Lower leg skin (tissue), 4 donors: Measurements from ENCODE around the gene GATAD2B. TPM values are rescaled to one million over a fixed set of nuclear protein-coding genes. Genes with fewer than 3 reads are reported as not detected.

Experiments
- DNase-seq, 2 donors: peaks; one replicate each; pipeline ENCODE4 v3.0.0-alpha.2; 2019; ENCODE audit warnings: low spot score in 2 of 2
- H3K4me3 ChIP-seq: fragments of 200-600 bp; sonication (generic); 2 replicates; pipeline ENCODE4 v1.5.1; 2017; ENCODE audit warnings: mild to moderate bottlenecking, low read depth; ENCODE audit not compliant: poor library complexity, severe bottlenecking
- CTCF ChIP-seq, 3 donors: fragments of 450-650 bp; IDR thresholded peaks; one replicate each; pipeline ENCODE4 v1.5.1; 2016; ENCODE audit warnings: antibody characterized with exemption in 3 of 3, mild to moderate bottlenecking in 3 of 3, moderate library complexity in 2 of 3
- POLR2A ChIP-seq, 2 donors: fragments of 450-650 bp; IDR thresholded peaks; one replicate each; pipeline ENCODE4 v1.6.1; 2016 to 2017; ENCODE audit warnings: antibody characterized with exemption in 2 of 2, mild to moderate bottlenecking in 1 of 2, moderate library complexity in 1 of 2
- WGBS, 2 donors: methylation state at CpG; one replicate each; pipeline ENCODE4 v1.1.5; 2018; 5-methylcytosine and 5-hydroxymethylcytosine counted together
- intact Hi-C: fragments of 100-400 bp; cut with DNase I; formaldehyde crosslinking; loops from one replicate; pipeline ENCODE4 v1.15.0; 2023; ENCODE audit warnings: low total_unique reads
- total RNA-seq, 4 donors: library from RNA; depleted of rRNA; stranded (reverse); fragments of >200 nt; gene quantifications; one replicate each; pipeline ENCODE4 v1.1.0, GENCODE V29; 2016

The GATAD2B gene
- total RNA-seq, 4 donors from 2014 or later: 24.1 to 49.3 (median 29.3) TPM

- no peak for TF ChIP-seq POLR2A (IDR thresholded peaks at IDR 0.05)
- no peak for TF ChIP-seq CTCF (IDR thresholded peaks at IDR 0.05)
- no peak for DNase-seq
- WGBS, 2 donors: 75 to 81% methylated on average over 10 of the region's 10 CpGs
- intact Hi-C loops: no loop called here
- H3K4me3 ChIP-seq: no peak overlapping the region
These were observed 145.9 kb downstream of the GATAD2B start for GRCh38 chr1:153776845-153777370.

GRCh38 chr1:153776352-153776751 is 146.4 kb downstream of the GATAD2B start:
- intact Hi-C loops: no loop called here
- no peak for TF ChIP-seq POLR2A (IDR thresholded peaks at IDR 0.05)
- no peak for TF ChIP-seq CTCF (IDR thresholded peaks at IDR 0.05)
- peak in 1 of 2 donors; percentile 85 for DNase-seq
- 44% methylated on average over 7 to 10 of the region's 10 CpGs for WGBS, 2 donors
- H3K4me3 ChIP-seq: peak overlapping the region; percentile 50

- DNase-seq: peak; percentile 74 to 95
- WGBS, 2 donors: 0 to 1% methylated on average over 19 to 53 of the region's 83 CpGs
- TF ChIP-seq CTCF (IDR thresholded peaks at IDR 0.05) (no peak), POLR2A (IDR thresholded peaks at IDR 0.05) (no peak)
- intact Hi-C loops: no loop called here
- H3K4me3 ChIP-seq: peak overlapping the region; percentile 50
These were observed 147.1 kb downstream of the GATAD2B start for GRCh38 chr1:153775458-153776327.

- TF ChIP-seq CTCF (IDR thresholded peaks at IDR 0.05) (no peak), POLR2A (IDR thresholded peaks at IDR 0.05) (no peak)
- intact Hi-C loops: no loop called here
- DNase-seq: peak; percentile 76 to 93
- 4 to 10% methylated on average over 11 to 12 of the region's 35 CpGs for WGBS, 2 donors
- peak within 1 kb of the TSS; percentile 50 for H3K4me3 ChIP-seq
These were observed 147.9 kb downstream of the GATAD2B start, which contains the start of gene SLC27A3 for GRCh38 chr1:153774780-153775457. TSS of gene SLC27A3 (plus strand) at chr1:153775407. CDS start at chr1:153775498, 91 bp downstream.

- DNase-seq: no peak
- TF ChIP-seq POLR2A (IDR thresholded peaks at IDR 0.05) (no peak), CTCF (IDR thresholded peaks at IDR 0.05) (no peak)
- intact Hi-C loops: no loop called here
- no peak overlapping the region for H3K4me3 ChIP-seq
- 58 to 62% methylated on average over 8 of the region's 8 CpGs for WGBS, 2 donors
These were observed 148.7 kb downstream of the GATAD2B start for GRCh38 chr1:153774026-153774595.
